Cardiac muscle cell (in vitro differentiated cells and primary cell): ENCODE measurements around the gene RBM15B. TPM values are rescaled to one million over a fixed set of nuclear protein-coding genes. Genes with fewer than 3 reads are reported as not detected.

Source experiments
- DNase-seq, 2 donors: peaks; one replicate each; pipeline versions ENCODE4 v3.0.0 to v3.0.0-alpha.2; 2010 to 2017; ENCODE audit warnings: low read depth in 1 of 2, low spot score in 1 of 2
- H3K27ac ChIP-seq: fragments of 200-600 bp; sonication (generic); 2 replicates; pipeline ENCODE4 v1.5.1; 2016
- H3K27me3 ChIP-seq: fragments of 200-600 bp; sonication (generic); 2 replicates; pipeline ENCODE4 v1.6.0; 2016; ENCODE audit warnings: control low read depth
- H3K36me3 ChIP-seq: fragments of 200-600 bp; sonication (generic); 2 replicates; pipeline ENCODE4 v1.5.1; 2016; ENCODE audit warnings: control low read depth
- H3K4me1 ChIP-seq: fragments of 200-600 bp; sonication (generic); 2 replicates; pipeline ENCODE4 v1.8.1; 2017; ENCODE audit warnings: low read depth, mild to moderate bottlenecking, mixed run types
- H3K4me3 ChIP-seq: fragments of 200-600 bp; sonication (generic); 2 replicates; pipeline ENCODE4 v1.5.1; 2016; ENCODE audit warnings: mild to moderate bottlenecking
- H3K9me3 ChIP-seq: fragments of 200-600 bp; sonication (generic); 2 replicates; pipeline ENCODE4 v1.5.1; 2017; ENCODE audit warnings: low read depth, mild to moderate bottlenecking, control low read depth
- polyA plus RNA-seq: library from polyadenylated mRNA; unstranded; fragments of >200 nt; fragmentation: Nextera tagmentation; extraction: Ambion mirVana; gene quantifications from 2 replicates; pipeline ENCODE4 v1.2.1, GENCODE V29; 2016
- total RNA-seq: library from RNA; depleted of rRNA; stranded (reverse); fragments of >200 nt; gene quantifications from 2 replicates; pipeline ENCODE4 v1.2.3, GENCODE V29; 2016
- TF ChIP-seq, protein P1 (sequence below): IDR thresholded peaks from 2 replicates; pipeline ENCODE4 v1.5.1; 2012; ENCODE audit warnings: low read depth, mild to moderate bottlenecking, low read length

The RBM15B gene
- total and polyA plus RNA-seq, 2 experiments from 2014 or later = 37.9 to 55.8 TPM

DNA sequence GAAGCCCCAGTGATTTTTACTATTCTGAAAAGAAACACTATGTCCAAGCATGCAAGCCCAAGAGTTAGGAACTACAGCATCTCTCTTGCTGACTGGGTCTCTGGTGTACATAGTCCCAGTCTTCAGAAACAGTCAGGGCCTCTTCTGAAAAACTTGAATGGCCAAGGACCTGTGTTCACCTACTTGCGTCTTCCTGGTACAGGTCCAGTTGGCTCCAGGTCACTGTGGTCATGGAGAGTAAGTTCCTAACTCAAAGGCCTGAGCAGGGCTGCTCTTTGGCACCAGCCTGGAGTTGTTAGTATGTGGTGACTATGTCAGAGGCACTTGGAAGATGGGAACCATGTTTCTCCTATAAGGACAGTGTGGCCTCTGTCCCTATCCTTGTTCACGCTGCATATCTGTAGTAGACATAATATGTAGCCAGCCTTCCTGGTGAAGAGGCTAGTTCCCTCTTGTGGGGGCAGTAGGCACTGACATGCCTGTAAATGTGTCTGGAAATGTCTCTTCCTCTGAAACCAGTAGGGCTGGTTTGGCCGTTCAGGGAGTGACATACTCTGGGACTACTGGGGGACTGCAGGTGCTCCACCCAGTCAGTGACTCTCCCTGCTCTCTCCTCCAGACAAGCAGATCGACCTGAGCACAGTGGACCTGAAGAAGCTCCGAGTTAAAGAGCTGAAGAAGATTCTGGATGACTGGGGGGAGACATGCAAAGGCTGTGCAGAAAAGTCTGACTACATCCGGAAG, 2.6 kb upstream of the RBM15B start:
- Histone ChIP-seq H3K9me3 (no peaks in the 10 kb centered on the region), H3K36me3 (peaks cover 14% of the 10 kb centered on the region), H3K27ac (peak overlapping the region; percentile 4), H3K4me3 (no peak overlapping the region), H3K27me3 (no peaks in the 10 kb centered on the region), H3K4me1 (peaks cover 20% of the 10 kb centered on the region)
- TF ChIP-seq, protein P1, sequence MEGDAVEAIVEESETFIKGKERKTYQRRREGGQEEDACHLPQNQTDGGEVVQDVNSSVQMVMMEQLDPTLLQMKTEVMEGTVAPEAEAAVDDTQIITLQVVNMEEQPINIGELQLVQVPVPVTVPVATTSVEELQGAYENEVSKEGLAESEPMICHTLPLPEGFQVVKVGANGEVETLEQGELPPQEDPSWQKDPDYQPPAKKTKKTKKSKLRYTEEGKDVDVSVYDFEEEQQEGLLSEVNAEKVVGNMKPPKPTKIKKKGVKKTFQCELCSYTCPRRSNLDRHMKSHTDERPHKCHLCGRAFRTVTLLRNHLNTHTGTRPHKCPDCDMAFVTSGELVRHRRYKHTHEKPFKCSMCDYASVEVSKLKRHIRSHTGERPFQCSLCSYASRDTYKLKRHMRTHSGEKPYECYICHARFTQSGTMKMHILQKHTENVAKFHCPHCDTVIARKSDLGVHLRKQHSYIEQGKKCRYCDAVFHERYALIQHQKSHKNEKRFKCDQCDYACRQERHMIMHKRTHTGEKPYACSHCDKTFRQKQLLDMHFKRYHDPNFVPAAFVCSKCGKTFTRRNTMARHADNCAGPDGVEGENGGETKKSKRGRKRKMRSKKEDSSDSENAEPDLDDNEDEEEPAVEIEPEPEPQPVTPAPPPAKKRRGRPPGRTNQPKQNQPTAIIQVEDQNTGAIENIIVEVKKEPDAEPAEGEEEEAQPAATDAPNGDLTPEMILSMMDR = no peak
- no peak for DNase-seq

DNA sequence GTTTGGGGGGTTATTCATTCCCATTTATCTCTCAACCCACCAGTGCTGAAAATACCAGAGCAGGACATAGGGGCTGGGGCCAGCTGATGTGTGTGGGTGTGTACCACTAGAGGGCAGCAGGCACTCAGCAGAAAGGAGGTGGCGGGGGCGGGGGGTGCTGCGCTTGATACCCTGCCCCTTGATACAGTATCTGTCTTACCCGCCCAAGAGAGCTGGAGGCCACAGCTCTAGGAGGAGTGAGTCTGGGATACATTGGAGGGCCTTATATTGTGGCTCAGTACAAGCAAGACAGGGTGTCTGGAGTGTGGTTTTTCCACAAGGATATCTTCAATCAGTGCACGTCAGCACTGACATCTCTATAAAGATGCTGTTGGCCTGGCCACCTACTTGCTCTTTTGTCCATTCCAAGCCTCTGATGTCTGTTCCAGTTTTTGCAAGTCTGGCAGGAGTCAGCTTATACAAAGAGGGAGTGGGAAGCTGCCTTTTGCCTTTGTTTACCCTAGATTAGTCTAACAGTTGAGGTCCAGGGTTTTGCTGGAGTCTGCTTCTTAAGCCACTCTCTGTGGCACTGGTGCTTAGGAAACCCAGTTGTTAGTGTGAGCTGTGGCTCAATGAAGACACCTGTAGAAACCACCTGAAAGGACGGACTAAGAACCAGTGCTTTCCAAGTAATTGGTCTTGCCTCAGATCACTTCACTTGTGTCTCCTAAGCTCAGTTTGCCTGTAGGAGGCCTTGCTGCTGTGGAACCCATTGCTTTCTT, 1.5 kb upstream of the RBM15B start:
- H3K27ac ChIP-seq = peak overlapping the region; percentile 79
- no peaks in the 10 kb centered on the region for H3K9me3 ChIP-seq
- TF ChIP-seq, protein P1 = peak; percentile 85
- no peaks in the 10 kb centered on the region for H3K27me3 ChIP-seq
- peaks cover 23% of the 10 kb centered on the region for H3K4me1 ChIP-seq
- H3K36me3 ChIP-seq = peaks cover 24% of the 10 kb centered on the region
- peak; percentile 65 to 68 for DNase-seq
- no peak overlapping the region for H3K4me3 ChIP-seq

DNA sequence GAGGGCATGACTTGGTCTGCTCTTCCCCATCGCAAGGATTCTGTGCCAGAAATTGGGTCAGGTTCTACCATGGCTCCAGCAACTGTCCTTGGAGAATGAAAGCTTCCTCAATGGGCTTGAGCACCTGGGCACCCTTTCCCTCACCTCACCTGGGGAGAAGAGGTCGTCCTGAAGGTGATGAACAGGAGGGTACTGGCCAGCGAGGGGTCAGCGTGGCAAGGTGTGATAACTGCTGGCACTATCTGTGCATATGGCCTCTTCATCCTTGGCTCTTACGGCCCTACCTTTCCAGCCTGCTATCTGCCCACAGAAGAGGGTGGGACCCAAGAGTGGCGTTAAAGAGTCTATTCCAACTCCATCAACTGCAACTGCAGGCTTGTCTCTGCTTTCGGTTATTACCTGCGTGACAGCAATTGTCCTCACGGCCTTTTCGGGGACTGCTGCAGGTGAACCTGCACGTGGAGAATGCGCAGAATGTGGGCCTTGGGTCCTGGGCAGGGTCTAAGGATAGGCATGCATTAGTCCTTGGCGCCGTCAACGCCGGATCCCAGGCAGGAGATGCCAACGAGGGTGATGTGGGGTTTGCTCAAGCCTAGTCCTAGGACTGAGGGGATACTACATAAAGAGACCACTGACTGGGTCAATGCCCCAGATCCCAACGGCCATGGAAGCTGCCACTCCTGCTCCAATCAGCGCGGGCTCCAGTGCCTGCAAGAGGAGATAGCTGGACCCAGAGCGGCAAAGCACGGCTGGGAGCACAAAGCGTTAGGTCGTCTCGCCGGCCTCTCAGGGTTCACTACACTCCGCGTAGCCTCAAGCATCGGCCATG, 625 bp upstream of the RBM15B start:
- no peaks in the 10 kb centered on the region for H3K27me3 ChIP-seq
- H3K9me3 ChIP-seq = no peaks in the 10 kb centered on the region
- no peak for DNase-seq
- H3K4me3 ChIP-seq = peak overlapping the region; percentile 10
- TF ChIP-seq, protein P1 = no peak
- peaks cover 30% of the 10 kb centered on the region for H3K36me3 ChIP-seq
- H3K27ac ChIP-seq = peak overlapping the region; percentile 79
- peaks cover 23% of the 10 kb centered on the region for H3K4me1 ChIP-seq

DNA sequence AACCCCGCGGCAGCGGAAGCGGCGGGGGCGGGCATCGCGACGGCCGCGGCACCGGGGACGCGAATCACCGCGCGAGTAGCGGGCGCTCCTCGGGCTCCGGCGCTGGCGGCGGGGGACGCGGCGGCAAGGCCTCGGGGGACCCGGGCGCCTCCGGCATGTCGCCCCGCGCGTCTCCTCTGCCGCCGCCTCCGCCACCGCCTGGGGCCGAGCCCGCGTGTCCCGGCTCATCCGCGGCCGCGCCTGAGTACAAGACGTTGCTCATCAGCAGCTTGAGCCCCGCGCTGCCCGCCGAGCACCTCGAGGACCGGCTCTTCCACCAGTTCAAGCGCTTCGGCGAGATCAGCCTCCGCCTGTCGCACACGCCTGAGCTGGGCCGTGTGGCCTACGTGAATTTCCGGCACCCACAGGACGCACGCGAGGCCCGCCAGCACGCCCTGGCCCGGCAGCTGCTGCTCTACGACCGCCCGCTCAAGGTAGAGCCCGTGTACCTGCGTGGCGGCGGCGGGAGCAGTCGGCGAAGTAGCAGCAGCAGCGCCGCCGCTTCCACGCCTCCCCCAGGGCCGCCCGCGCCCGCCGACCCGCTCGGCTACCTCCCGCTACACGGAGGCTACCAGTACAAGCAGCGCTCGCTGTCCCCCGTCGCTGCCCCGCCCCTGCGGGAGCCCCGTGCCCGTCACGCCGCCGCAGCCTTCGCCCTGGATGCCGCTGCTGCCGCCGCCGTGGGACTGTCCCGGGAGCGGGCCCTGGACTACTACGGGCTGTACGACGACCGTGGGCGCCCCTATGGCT, 675 bp downstream of the RBM15B start:
- H3K4me3 ChIP-seq = peak overlapping the region; percentile 77
- peak; percentile 46 to 53 for DNase-seq
- H3K27me3 ChIP-seq = no peaks in the 10 kb centered on the region
- TF ChIP-seq, protein P1 = no peak
- peaks cover 34% of the 10 kb centered on the region for H3K36me3 ChIP-seq
- H3K9me3 ChIP-seq = no peaks in the 10 kb centered on the region
- H3K4me1 ChIP-seq = peaks cover 15% of the 10 kb centered on the region
- H3K27ac ChIP-seq = peak overlapping the region; percentile 98
